OCI-LY1 (cell line): ENCODE measurements around the gene STK24.

Experiments used
- EZH2 ChIP-seq: fragments of 200-600 bp; sonication (generic), shearing (Covaris generic); IDR thresholded peaks from 2 replicates; pipeline ENCODE4 v1.8.0; 2017; ENCODE audit warnings: borderline replicate concordance, mixed run types, mild to moderate bottlenecking, antibody characterized with exemption, low read length, moderate library complexity, mixed read lengths
- TF ChIP-seq, protein P1 (sequence below): fragments of 200-600 bp; sonication (generic), shearing (Covaris generic); IDR thresholded peaks from 2 replicates; pipeline ENCODE4 v1.5.1; 2017; ENCODE audit warnings: mild to moderate bottlenecking, antibody characterized with exemption, low read length, moderate library complexity, mixed read lengths

DNA sequence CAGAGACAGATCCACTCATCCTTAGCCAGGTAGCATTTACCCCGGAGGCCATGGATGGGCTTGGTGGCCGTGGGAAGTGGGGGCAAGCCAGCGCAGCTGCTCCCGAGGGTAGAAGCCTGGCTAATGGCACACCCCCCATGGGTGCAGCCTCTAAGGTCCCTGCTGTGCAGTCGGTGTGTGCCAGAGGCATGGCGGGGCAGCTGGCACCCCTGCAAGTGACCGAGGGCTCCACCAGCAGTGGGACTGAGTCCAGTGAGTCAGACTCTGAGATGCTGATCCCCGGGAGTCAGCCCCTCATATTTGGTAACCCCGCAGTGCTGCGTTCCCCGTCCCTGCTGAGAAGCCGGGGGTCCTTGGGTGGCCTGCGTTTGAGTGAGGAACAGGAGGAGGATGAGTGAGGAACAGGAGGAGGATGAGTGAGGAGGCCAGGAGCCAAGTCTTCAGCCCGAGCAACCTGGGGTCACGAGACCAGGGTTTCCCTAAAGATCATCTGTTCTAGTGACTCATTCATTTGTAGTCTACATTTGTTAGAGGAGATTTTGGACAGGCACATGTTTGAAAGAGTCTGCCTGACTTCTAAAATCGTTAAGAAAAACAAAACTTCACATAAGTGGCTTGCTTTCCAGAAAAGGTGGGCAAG lies 180.7 kb downstream of the STK24 start:
- TF ChIP-seq, protein P1, sequence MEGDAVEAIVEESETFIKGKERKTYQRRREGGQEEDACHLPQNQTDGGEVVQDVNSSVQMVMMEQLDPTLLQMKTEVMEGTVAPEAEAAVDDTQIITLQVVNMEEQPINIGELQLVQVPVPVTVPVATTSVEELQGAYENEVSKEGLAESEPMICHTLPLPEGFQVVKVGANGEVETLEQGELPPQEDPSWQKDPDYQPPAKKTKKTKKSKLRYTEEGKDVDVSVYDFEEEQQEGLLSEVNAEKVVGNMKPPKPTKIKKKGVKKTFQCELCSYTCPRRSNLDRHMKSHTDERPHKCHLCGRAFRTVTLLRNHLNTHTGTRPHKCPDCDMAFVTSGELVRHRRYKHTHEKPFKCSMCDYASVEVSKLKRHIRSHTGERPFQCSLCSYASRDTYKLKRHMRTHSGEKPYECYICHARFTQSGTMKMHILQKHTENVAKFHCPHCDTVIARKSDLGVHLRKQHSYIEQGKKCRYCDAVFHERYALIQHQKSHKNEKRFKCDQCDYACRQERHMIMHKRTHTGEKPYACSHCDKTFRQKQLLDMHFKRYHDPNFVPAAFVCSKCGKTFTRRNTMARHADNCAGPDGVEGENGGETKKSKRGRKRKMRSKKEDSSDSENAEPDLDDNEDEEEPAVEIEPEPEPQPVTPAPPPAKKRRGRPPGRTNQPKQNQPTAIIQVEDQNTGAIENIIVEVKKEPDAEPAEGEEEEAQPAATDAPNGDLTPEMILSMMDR = no peak
- TF ChIP-seq EZH2 = no peak
